ENCODE measurements around the gene SEPTIN1.
A peak's percentile ranks its signal among the peaks of the same experiment; 100 is the strongest.

Gene SEPTIN1

GRCh38 chr16:30369091-30369937, 13.0 kb downstream of the SEPTIN1 start (continued):
- peak; percentile 35 for TF ChIP-seq ZBTB26 (tag by site-specific recombination; optimal IDR thresholded peaks at IDR 0.05)
- TF ChIP-seq ZEB2 (tag by site-specific recombination; IDR thresholded peaks at IDR 0.05) = no peak
- 0 out of 2 replicates have a peak, but pooled peaks have one; percentile 69 for TF ChIP-seq ZBTB7A (tag by site-specific recombination; IDR thresholded peaks at IDR 0.05; ENCODE audit: low read depth)
- peak; percentile 52; the same call in 1 of the 2 replicates for TF ChIP-seq ZNF600 (tag by site-specific recombination; IDR thresholded peaks at IDR 0.05)
- peak; percentile 84 for TF ChIP-seq GLIS2 (tag by site-specific recombination; IDR thresholded peaks at IDR 0.05)
- TF ChIP-seq ZNF549 (tag by site-specific recombination; IDR thresholded peaks at IDR 0.05) = no peak
- 0 out of 2 replicates have a peak, but pooled peaks have one; percentile 16 for TF ChIP-seq ZBTB20 (tag by site-specific recombination; IDR thresholded peaks at IDR 0.05)
- peak; percentile 99 for TF ChIP-seq ZNF335 (tag by site-specific recombination; conservative IDR thresholded peaks at IDR 0.05)
- no peak for TF ChIP-seq WT1 (tag by site-specific recombination; IDR thresholded peaks at IDR 0.05)
- no peak for TF ChIP-seq KLF10 (tag by site-specific recombination; IDR thresholded peaks at IDR 0.05)
- no peak for TF ChIP-seq ZNF561 (tag by site-specific recombination; IDR thresholded peaks at IDR 0.05; ENCODE audit: borderline replicate concordance)

- Histone ChIP-seq H3K4me3 (ENCODE audit: low read depth, low read length) (peak overlapping the region; percentile 74), H3K9me3 (ENCODE audit: control insufficient read depth, insufficient read depth, low read depth, low read length) (no peaks in the 10 kb centered on the region), H3K4me1 (ENCODE audit: control insufficient read depth, insufficient read depth, low read length) (peaks cover 7% of the 10 kb centered on the region), H3K27ac (ENCODE audit: extremely low read depth, low read depth, low read length) (peak overlapping the region; percentile 78), H3K36me3 (ENCODE audit: control insufficient read depth in 2 of 2, insufficient read depth in 1 of 2, low read length in 2 of 2) (peaks cover 8 to 36% of the 10 kb centered on the region in 2 experiments; a peak in 2 of 3 replicates)
- TF ChIP-seq MEIS1 (CRISPR knock-in tag; IDR thresholded peaks at IDR 0.05; ENCODE audit: borderline replicate concordance) (no peak), ZBTB8A (tag by site-specific recombination; IDR thresholded peaks at IDR 0.05) (0 out of 2 replicates have a peak, but pooled peaks have one; percentile 15)
- CTCF ChIA-PET = interaction anchor here (0.7 to 1.6 kb wide), 8 partner anchors 8 to 326 kb away, joined by 3 to 7 read pairs (median 4); no protein-coding TSS in a partner anchor
- POLR2A ChIA-PET = interaction anchor here (0.5 to 4.2 kb wide), 14 partner anchors 9 to 408 kb away, joined by 3 to 60 read pairs (median 4); partner anchors contain the start of genes ALDOA, CD2BP2, DCTPP1 and PRR14
These were observed 13.6 kb downstream of the SEPTIN1 start for GRCh38 chr16:30368792-30369090.

- POLR2A ChIA-PET = interaction anchor here (1.1 to 4.2 kb wide), 7 partner anchors 9 to 303 kb away, joined by 3 to 60 read pairs (median 11); partner anchors contain the start of genes ALDOA, CD2BP2, ZNF48 and ZNF771
- H3K4me3 ChIP-seq (ENCODE audit: low read depth, low read length) = peak overlapping the region; percentile 74
- CTCF ChIA-PET = interaction anchor here (0.8 to 1.6 kb wide), 6 partner anchors 9 to 326 kb away, joined by 3 to 7 read pairs (median 4); no protein-coding TSS in a partner anchor
- peak overlapping the region; percentile 78 for H3K27ac ChIP-seq (ENCODE audit: extremely low read depth, low read depth, low read length)
- H3K36me3 ChIP-seq (ENCODE audit: control insufficient read depth in 2 of 2, insufficient read depth in 1 of 2, low read length in 2 of 2) = peaks cover 12 to 40% of the 10 kb centered on the region in 2 experiments; a peak in 2 of 3 replicates
- H3K4me1 ChIP-seq (ENCODE audit: control insufficient read depth, insufficient read depth, low read length) = peaks cover 7% of the 10 kb centered on the region
- H3K9me3 ChIP-seq (ENCODE audit: control insufficient read depth, insufficient read depth, low read depth, low read length) = no peaks in the 10 kb centered on the region
- peak; percentile 88 for TF ChIP-seq ZNF398 (tag by site-specific recombination; IDR thresholded peaks at IDR 0.05)
- peak; percentile 18; the same call in 1 of the 2 replicates for TF ChIP-seq TRIM28 (IDR thresholded peaks at IDR 0.05; ENCODE audit: borderline replicate concordance, low read length)
- TF ChIP-seq ZNF341 (tag by site-specific recombination; IDR thresholded peaks at IDR 0.05; ENCODE audit: low read depth) = 0 out of 2 replicates have a peak, but pooled peaks have one; percentile 22
- peak; percentile 52; the same call in 1 of the 2 replicates for TF ChIP-seq ZBTB20 (tag by site-specific recombination; IDR thresholded peaks at IDR 0.05)
- peak; percentile 27; the same call in 1 of the 2 replicates for TF ChIP-seq ZNF600 (tag by site-specific recombination; IDR thresholded peaks at IDR 0.05)
- TF ChIP-seq IKZF3 (tag by site-specific recombination; IDR thresholded peaks at IDR 0.05) = peak; percentile 63
- peak; percentile 88 for TF ChIP-seq PRDM10 (tag by site-specific recombination; IDR thresholded peaks at IDR 0.05)
- TF ChIP-seq KLF17 (tag by site-specific recombination; IDR thresholded peaks at IDR 0.05) = 0 out of 2 replicates have a peak, but pooled peaks have one; percentile 52
- TF ChIP-seq ZEB2 (tag by site-specific recombination; IDR thresholded peaks at IDR 0.05) = peak; percentile 11; the same call in 1 of the 2 replicates
- TF ChIP-seq BCL11A (tag by site-specific recombination; IDR thresholded peaks at IDR 0.05; ENCODE audit: low read depth) = 0 out of 2 replicates have a peak, but pooled peaks have one; percentile 13
- no peak for TF ChIP-seq ZNF629 (tag by site-specific recombination; IDR thresholded peaks at IDR 0.05)
- no peak for TF ChIP-seq ZNF426 (tag by site-specific recombination; IDR thresholded peaks at IDR 0.05)
These were observed 14.1 kb downstream of the SEPTIN1 start for GRCh38 chr16:30368122-30368791.

Data from HEK293 (cell line).